ENCODE results near the gene SLC7A14. TPM values are rescaled to one million over a fixed set of nuclear protein-coding genes. Genes with fewer than 3 reads are reported as not detected.

SLC7A14 gene
- total and polyA plus RNA-seq, 2 experiments from 2014 or later = 0.05 TPM; not detected in 1

- Histone ChIP-seq H3K4me1 (ENCODE audit: insufficient read depth) (peaks cover 26% of the 10 kb centered on the region), H3K4me3 (no peak overlapping the region), H3F3A (ENCODE audit: insufficient read depth) (peaks cover 7% of the 10 kb centered on the region; the same call in 1 of the 2 replicates), H3K27ac (no peak overlapping the region), H3K27me3 (replicated peaks; ENCODE audit: insufficient read depth) (no peaks in the 10 kb centered on the region), H3K36me3 (ENCODE audit: low read depth) (no peaks in the 10 kb centered on the region), H3K79me2 (ENCODE audit: insufficient read depth) (no peaks in the 10 kb centered on the region), H3K4me2 (ENCODE audit: unreplicated experiment) (no peak overlapping the region), H2AFZ (peak overlapping the region; percentile 41; the same call in 1 of the 2 replicates), H4K20me1 (ENCODE audit: insufficient read depth) (no peaks in the 10 kb centered on the region), H3K9ac (no peak overlapping the region), H3K9me2 (ENCODE audit: insufficient read depth) (no peaks in the 10 kb centered on the region), H3K9me3 (ENCODE audit: low read depth) (no peaks in the 10 kb centered on the region)
- TF ChIP-seq EZH2 (IDR thresholded peaks at IDR 0.05; ENCODE audit: insufficient read depth, poor library complexity, severe bottlenecking) = no peak
- no peak for TF ChIP-seq EZH2phosphoT487 (IDR thresholded peaks at IDR 0.05; ENCODE audit: insufficient read depth, low read depth)
- 0 to 4% methylated on average over 1 of the region's 1 CpG for WGBS, 2 experiments (ENCODE audit: low coverage in 1 of 2, low lambda C conversion rate in 2 of 2, missing lambda C conversion rate in 2 of 2)
- DNase-seq = peak; percentile 14
- in situ Hi-C loops (cut with MboI) = no loop called here
These were observed 83.6 kb downstream of the SLC7A14 start for GRCh38 chr3:170502297-170502696.

- Histone ChIP-seq H3K79me2 (ENCODE audit: insufficient read depth) (no peaks in the 10 kb centered on the region), H3K36me3 (ENCODE audit: low read depth) (no peaks in the 10 kb centered on the region), H3K9ac (no peak overlapping the region), H3K4me1 (ENCODE audit: insufficient read depth) (peaks cover 17% of the 10 kb centered on the region; the same call in 1 of the 2 replicates), H3F3A (ENCODE audit: insufficient read depth) (peaks cover 7% of the 10 kb centered on the region; the same call in 1 of the 2 replicates), H3K27me3 (replicated peaks; ENCODE audit: insufficient read depth) (no peaks in the 10 kb centered on the region), H3K9me2 (ENCODE audit: insufficient read depth) (no peaks in the 10 kb centered on the region), H3K4me2 (ENCODE audit: unreplicated experiment) (no peak overlapping the region), H3K9me3 (ENCODE audit: low read depth) (no peaks in the 10 kb centered on the region), H2AFZ (no peak overlapping the region), H4K20me1 (ENCODE audit: insufficient read depth) (no peaks in the 10 kb centered on the region), H3K4me3 (no peak overlapping the region), H3K27ac (no peak overlapping the region)
- TF ChIP-seq EZH2phosphoT487 (IDR thresholded peaks at IDR 0.05; ENCODE audit: insufficient read depth, low read depth) (no peak), EZH2 (IDR thresholded peaks at IDR 0.05; ENCODE audit: insufficient read depth, poor library complexity, severe bottlenecking) (no peak)
- no peak for DNase-seq
- in situ Hi-C loops (cut with MboI) = no loop called here
- WGBS, 2 experiments (ENCODE audit: low coverage in 1 of 2, low lambda C conversion rate in 2 of 2, missing lambda C conversion rate in 2 of 2) = 94 to 98% methylated on average over 7 of the region's 7 CpGs
These were observed 84.9 kb downstream of the SLC7A14 start for GRCh38 chr3:170500995-170501394.

DNA sequence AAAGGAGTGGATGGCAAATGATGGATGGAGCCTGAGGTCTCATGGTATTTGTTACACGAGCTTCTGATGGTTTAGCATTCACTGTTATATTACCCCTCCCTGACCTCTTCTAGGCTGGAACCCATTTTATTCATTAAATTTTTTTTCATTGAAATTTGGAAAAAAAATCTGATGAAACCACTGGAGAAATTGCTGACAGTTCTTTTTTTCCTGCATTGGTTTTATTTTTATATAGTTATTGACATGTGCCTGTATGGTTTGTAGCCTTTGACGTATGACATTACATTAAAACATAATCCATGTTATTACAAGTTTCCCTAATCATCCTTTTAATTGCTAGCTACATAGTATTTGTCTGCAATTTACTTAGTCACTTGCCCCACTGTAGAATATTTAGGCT, 85.4 kb downstream of the SLC7A14 start:
- no peaks in the 10 kb centered on the region for H3K9me3 ChIP-seq (ENCODE audit: low read depth)
- H3K79me2 ChIP-seq (ENCODE audit: insufficient read depth) = no peaks in the 10 kb centered on the region
- no peaks in the 10 kb centered on the region for H3K9me2 ChIP-seq (ENCODE audit: insufficient read depth)
- 91 to 93% methylated on average over 2 of the region's 2 CpGs for WGBS, 2 experiments (ENCODE audit: low coverage in 1 of 2, low lambda C conversion rate in 2 of 2, missing lambda C conversion rate in 2 of 2)
- H4K20me1 ChIP-seq (ENCODE audit: insufficient read depth) = no peaks in the 10 kb centered on the region
- H3K27ac ChIP-seq = no peak overlapping the region
- H3K36me3 ChIP-seq (ENCODE audit: low read depth) = no peaks in the 10 kb centered on the region
- no peak overlapping the region for H3K4me2 ChIP-seq (ENCODE audit: unreplicated experiment)
- H2AFZ ChIP-seq = no peak overlapping the region
- H3K27me3 ChIP-seq (replicated peaks; ENCODE audit: insufficient read depth) = no peaks in the 10 kb centered on the region
- H3K9ac ChIP-seq = no peak overlapping the region
- H3F3A ChIP-seq (ENCODE audit: insufficient read depth) = peaks cover 7% of the 10 kb centered on the region; the same call in 1 of the 2 replicates
- peaks cover 17% of the 10 kb centered on the region; the same call in 1 of the 2 replicates for H3K4me1 ChIP-seq (ENCODE audit: insufficient read depth)
- no peak overlapping the region for H3K4me3 ChIP-seq
- TF ChIP-seq EZH2phosphoT487 (IDR thresholded peaks at IDR 0.05; ENCODE audit: insufficient read depth, low read depth) (no peak), EZH2 (IDR thresholded peaks at IDR 0.05; ENCODE audit: insufficient read depth, poor library complexity, severe bottlenecking) (no peak)
- in situ Hi-C loops (cut with MboI) = no loop called here
- DNase-seq = no peak

GRCh38 chr3:170499562-170500156, 86.2 kb downstream of the SLC7A14 start:
- in situ Hi-C loops (cut with MboI) = no loop called here
- Histone ChIP-seq H2AFZ (no peak overlapping the region), H3K9me3 (ENCODE audit: low read depth) (no peaks in the 10 kb centered on the region), H3K9ac (no peak overlapping the region), H3K4me2 (ENCODE audit: unreplicated experiment) (no peak overlapping the region), H3K79me2 (ENCODE audit: insufficient read depth) (no peaks in the 10 kb centered on the region), H3K27me3 (replicated peaks; ENCODE audit: insufficient read depth) (no peaks in the 10 kb centered on the region), H3K4me1 (ENCODE audit: insufficient read depth) (peaks cover 17% of the 10 kb centered on the region; the same call in 1 of the 2 replicates), H3K4me3 (no peak overlapping the region), H4K20me1 (ENCODE audit: insufficient read depth) (no peaks in the 10 kb centered on the region), H3K36me3 (ENCODE audit: low read depth) (no peaks in the 10 kb centered on the region), H3K27ac (no peak overlapping the region), H3F3A (ENCODE audit: insufficient read depth) (peaks cover 7% of the 10 kb centered on the region; the same call in 1 of the 2 replicates), H3K9me2 (ENCODE audit: insufficient read depth) (no peaks in the 10 kb centered on the region)
- DNase-seq = peak; percentile 85
- 25 to 32% methylated on average over 3 of the region's 3 CpGs for WGBS, 2 experiments (ENCODE audit: low coverage in 1 of 2, low lambda C conversion rate in 2 of 2, missing lambda C conversion rate in 2 of 2)
- TF ChIP-seq EZH2phosphoT487 (IDR thresholded peaks at IDR 0.05; ENCODE audit: insufficient read depth, low read depth) = no peak
- TF ChIP-seq EZH2 (IDR thresholded peaks at IDR 0.05; ENCODE audit: insufficient read depth, poor library complexity, severe bottlenecking) = no peak

All from GM23248 (cell line).